Measurements from ENCODE around the gene SLC29A1. TPM values are rescaled to one million over a fixed set of nuclear protein-coding genes. Genes with fewer than 3 reads are reported as not detected.
"Not testable (repeated sequence)": the region's sequence is repeated elsewhere in the genome, so short reads cannot be mapped to it uniquely, and the experiment has no call there.

SLC29A1 gene
- 100 to 1,000 TPM; 165 to 199 (median 181) TPM for total RNA-seq

DNA sequence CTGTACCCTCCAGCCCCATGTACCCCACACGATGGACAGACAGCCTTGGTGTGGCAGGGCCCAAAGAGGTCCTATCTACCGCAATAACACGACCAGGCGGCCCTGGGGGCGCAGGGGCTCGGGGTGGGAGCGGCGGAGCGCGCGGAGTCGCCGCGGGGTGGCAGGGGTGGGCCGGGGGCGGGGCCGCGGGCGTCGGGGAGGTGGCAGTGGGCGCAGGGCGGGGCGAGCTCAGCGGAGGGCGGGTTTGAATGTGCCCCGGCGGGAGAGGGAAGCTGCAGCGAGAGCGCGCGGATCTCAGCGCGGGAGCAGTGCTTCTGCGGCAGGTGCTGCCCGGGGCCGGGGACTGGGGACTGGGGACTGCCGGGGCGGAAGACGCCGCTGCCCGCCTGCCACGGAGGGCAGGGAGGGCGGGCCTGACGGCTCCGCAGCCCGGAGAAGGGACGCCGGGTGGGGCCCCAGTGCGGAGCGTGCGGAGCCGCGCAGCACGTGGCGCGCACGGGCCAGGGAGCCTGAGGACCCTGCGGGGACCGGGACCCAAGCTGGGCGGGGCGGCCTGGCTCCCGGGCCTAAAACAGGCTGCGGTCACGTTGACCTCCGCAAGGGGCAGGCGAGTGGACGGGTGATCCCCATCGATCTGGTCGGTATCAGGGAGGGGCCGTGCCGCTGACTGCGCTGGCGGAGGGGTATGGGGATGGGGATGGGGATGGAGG is at the start of gene SLC29A1:
Gene SLC29A1 (plus strand): TSS at position 277 of the 710 bp plus-strand sequence. CDS start 3,719 bp downstream, outside the sequence.
- Mint-ChIP-seq H3K4me3 (peak within 1 kb of the TSS; percentile 90), H3K36me3 (ENCODE audit: insufficient read depth) (peaks cover 8% of the 10 kb centered on the region), H3K9me3 (no peaks in the 10 kb centered on the region), H3K4me1 (ENCODE audit: low read depth) (peaks cover 35% of the 10 kb centered on the region), H3K27me3 (ENCODE audit: low read depth) (peaks cover 9% of the 10 kb centered on the region)
- peak; percentile 83 for DNase-seq
- ATAC-seq: peak; percentile 77 to 79

GRCh38 chr6:44176130-44176761 is 47.1 kb upstream of the SLC29A1 start:
- no peak overlapping the region for H3K4me3 Mint-ChIP-seq
- no peaks in the 10 kb centered on the region for H3K9me3 Mint-ChIP-seq
- H3K4me1 Mint-ChIP-seq (ENCODE audit: low read depth): peaks cover 14% of the 10 kb centered on the region
- DNase-seq (no peak), ATAC-seq (no peak)
- H3K36me3 Mint-ChIP-seq (ENCODE audit: insufficient read depth): no peaks in the 10 kb centered on the region
- peaks cover 3% of the 10 kb centered on the region for H3K27me3 Mint-ChIP-seq (ENCODE audit: low read depth)

GRCh38 chr6:44176762-44177509 is 46.5 kb upstream of the SLC29A1 start:
- ATAC-seq (peak; percentile 47), DNase-seq (no peak)
- Mint-ChIP-seq H3K4me3 (peak overlapping the region; percentile 38), H3K27me3 (ENCODE audit: low read depth) (peaks cover 3% of the 10 kb centered on the region), H3K9me3 (no peaks in the 10 kb centered on the region), H3K4me1 (ENCODE audit: low read depth) (peaks cover 14% of the 10 kb centered on the region), H3K36me3 (ENCODE audit: insufficient read depth) (no peaks in the 10 kb centered on the region)

DNA sequence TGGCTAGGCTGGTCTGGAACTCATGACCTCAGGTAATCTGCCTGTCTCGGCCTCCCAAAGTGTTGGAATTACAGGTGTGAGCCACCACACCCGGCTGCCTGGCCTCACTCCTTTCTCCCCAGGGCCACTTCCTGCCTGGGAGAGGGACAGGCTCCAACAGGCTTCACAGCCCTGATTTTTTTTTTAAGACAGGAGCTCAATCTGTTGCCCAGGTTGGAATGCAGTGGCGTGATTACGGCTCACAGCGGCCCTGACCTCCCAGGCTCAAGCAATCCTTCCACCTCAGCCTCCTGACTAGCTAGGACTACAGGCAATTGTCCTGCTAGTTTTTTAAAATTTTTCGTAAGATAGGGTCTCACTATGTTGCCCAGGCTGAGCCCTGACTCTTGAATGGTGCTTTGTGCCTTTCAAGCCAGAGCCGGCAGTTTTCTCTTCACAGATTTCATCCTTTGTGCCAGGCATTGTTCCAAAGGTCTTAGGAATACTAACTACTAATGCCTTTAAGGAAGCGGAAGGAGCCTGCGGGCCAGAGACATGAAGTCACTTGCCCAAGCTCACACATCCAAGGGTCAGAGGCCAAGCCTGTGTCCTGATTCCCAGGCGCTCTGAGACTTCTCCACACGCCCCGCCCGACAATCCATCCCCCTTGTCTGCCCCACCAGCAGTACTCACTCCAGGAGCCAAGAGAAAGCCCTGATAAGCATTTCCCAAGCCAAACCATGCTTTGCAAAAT is 45.5 kb upstream of the SLC29A1 start:
- DNase-seq (no peak), ATAC-seq (no peak)
- Mint-ChIP-seq H3K36me3 (ENCODE audit: insufficient read depth) (no peaks in the 10 kb centered on the region), H3K27me3 (ENCODE audit: low read depth) (peaks cover 3% of the 10 kb centered on the region), H3K4me3 (no peak overlapping the region), H3K4me1 (ENCODE audit: low read depth) (peaks cover 5% of the 10 kb centered on the region), H3K9me3 (no peaks in the 10 kb centered on the region)

GRCh38 chr6:44178424-44179071 is 44.8 kb upstream of the SLC29A1 start:
- ATAC-seq (no peak), DNase-seq (no peak)
- Mint-ChIP-seq H3K36me3 (ENCODE audit: insufficient read depth) (no peaks in the 10 kb centered on the region), H3K9me3 (no peaks in the 10 kb centered on the region), H3K27me3 (ENCODE audit: low read depth) (peaks cover 3% of the 10 kb centered on the region), H3K4me1 (ENCODE audit: low read depth) (peaks cover 5% of the 10 kb centered on the region), H3K4me3 (no peak overlapping the region)

- H3K9me3 Mint-ChIP-seq: no peaks in the 10 kb centered on the region
- no peak for DNase-seq
- H3K4me1 Mint-ChIP-seq (ENCODE audit: low read depth): peaks cover 5% of the 10 kb centered on the region
- ATAC-seq: no peak
- no peaks in the 10 kb centered on the region for H3K36me3 Mint-ChIP-seq (ENCODE audit: insufficient read depth)
- H3K4me3 Mint-ChIP-seq: no peak overlapping the region
- peaks cover 3% of the 10 kb centered on the region for H3K27me3 Mint-ChIP-seq (ENCODE audit: low read depth)
Measured at GRCh38 chr6:44179072-44179536, 44.3 kb upstream of the SLC29A1 start.

GRCh38 chr6:44179648-44180047 is 43.7 kb upstream of the SLC29A1 start:
- H3K36me3 Mint-ChIP-seq (ENCODE audit: insufficient read depth): no peaks in the 10 kb centered on the region
- peaks cover 3% of the 10 kb centered on the region for H3K27me3 Mint-ChIP-seq (ENCODE audit: low read depth)
- no peak overlapping the region for H3K4me3 Mint-ChIP-seq
- H3K4me1 Mint-ChIP-seq (ENCODE audit: low read depth): peaks cover 5% of the 10 kb centered on the region
- no peaks in the 10 kb centered on the region for H3K9me3 Mint-ChIP-seq
- ATAC-seq: no peak
- DNase-seq: no peak

DNA sequence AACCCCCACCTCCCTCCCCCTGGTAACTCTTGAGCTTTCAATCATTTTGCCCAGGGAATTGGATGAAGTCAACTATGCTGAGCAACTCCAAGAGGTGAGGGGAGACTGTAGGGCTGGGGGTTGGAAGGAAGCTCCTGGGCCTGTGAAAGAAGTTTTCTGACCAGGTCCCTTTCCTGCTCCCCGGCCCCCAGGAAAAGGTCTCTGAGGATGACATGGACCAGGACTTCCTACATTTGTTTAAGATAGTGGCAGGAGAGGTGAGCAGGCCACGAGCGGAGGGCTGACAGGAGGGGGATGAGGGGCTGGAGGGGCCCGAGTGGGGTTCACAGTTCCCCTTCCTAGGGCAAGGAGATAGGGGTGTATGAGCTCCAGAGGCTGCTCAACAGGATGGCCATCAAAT is 43.0 kb upstream of the SLC29A1 start:
- DNase-seq (no peak), ATAC-seq (no peak)
- Mint-ChIP-seq H3K9me3 (no peaks in the 10 kb centered on the region), H3K36me3 (ENCODE audit: insufficient read depth) (no peaks in the 10 kb centered on the region), H3K4me1 (ENCODE audit: low read depth) (peaks cover 7% of the 10 kb centered on the region), H3K27me3 (ENCODE audit: low read depth) (no peaks in the 10 kb centered on the region), H3K4me3 (no peak overlapping the region)

DNA sequence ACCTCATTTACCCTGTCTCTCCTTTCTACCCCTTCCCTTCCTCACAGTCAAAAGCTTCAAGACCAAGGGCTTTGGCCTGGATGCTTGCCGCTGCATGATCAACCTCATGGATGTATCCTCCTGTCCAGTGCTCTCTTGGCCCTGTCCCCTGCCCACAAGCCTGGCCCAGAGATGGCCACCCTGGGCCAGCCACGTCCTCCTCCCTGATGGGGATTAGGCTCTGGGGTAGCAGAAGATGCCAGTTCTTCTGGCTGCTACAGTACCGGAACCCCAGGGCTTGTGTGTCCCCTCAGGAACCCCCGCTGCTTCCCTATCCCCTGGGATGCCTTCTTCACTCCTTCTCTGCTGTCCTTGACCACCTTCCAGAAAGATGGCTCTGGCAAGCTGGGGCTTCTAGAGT is 42.5 kb upstream of the SLC29A1 start:
- Mint-ChIP-seq H3K4me1 (ENCODE audit: low read depth) (peaks cover 8% of the 10 kb centered on the region), H3K4me3 (no peak overlapping the region), H3K36me3 (ENCODE audit: insufficient read depth) (no peaks in the 10 kb centered on the region), H3K9me3 (no peaks in the 10 kb centered on the region), H3K27me3 (ENCODE audit: low read depth) (no peaks in the 10 kb centered on the region)
- DNase-seq (no peak), ATAC-seq (no peak)

DNA sequence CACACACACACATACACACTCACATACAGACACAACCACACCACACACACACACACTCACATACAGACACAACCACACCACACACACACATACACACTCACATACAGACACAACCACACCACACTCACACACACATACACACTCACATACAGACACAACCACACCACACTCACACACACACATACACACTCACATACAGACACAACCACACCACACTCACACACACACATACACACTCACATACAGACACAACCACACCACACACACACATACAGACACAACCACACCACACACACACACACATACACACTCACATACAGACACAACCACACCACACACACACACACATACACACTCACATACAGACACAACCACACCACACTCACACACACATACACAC is 41.6 kb upstream of the SLC29A1 start:
- DNase-seq; H3K9me3 Mint-ChIP-seq; H3K36me3 Mint-ChIP-seq (ENCODE audit: insufficient read depth); H3K27me3 Mint-ChIP-seq (ENCODE audit: low read depth); ATAC-seq; H3K4me3 Mint-ChIP-seq: not testable (repeated sequence)
- peaks cover 11% of the 10 kb centered on the region for H3K4me1 Mint-ChIP-seq (ENCODE audit: low read depth)

- no peak for ATAC-seq
- H3K36me3 Mint-ChIP-seq (ENCODE audit: insufficient read depth): no peaks in the 10 kb centered on the region
Measured at GRCh38 chr6:44182911-44183390, 40.4 kb upstream of the SLC29A1 start.

GRCh38 chr6:44183783-44184182 is 39.6 kb upstream of the SLC29A1 start:
- no peaks in the 10 kb centered on the region for H3K9me3 Mint-ChIP-seq
- peaks cover 8% of the 10 kb centered on the region for H3K4me1 Mint-ChIP-seq (ENCODE audit: low read depth)
- H3K36me3 Mint-ChIP-seq (ENCODE audit: insufficient read depth): no peaks in the 10 kb centered on the region
- H3K27me3 Mint-ChIP-seq (ENCODE audit: low read depth): peaks cover 3% of the 10 kb centered on the region
- ATAC-seq: no peak
- no peak overlapping the region for H3K4me3 Mint-ChIP-seq
- DNase-seq: no peak

More at GRCh38 chr6:44182911-44183390, 40.4 kb upstream of the SLC29A1 start:
- Mint-ChIP-seq H3K27me3 (ENCODE audit: low read depth) (peaks cover 3% of the 10 kb centered on the region), H3K4me3 (no peak overlapping the region), H3K9me3 (no peaks in the 10 kb centered on the region), H3K4me1 (ENCODE audit: low read depth) (peaks cover 8% of the 10 kb centered on the region)
- no peak for DNase-seq

DNA sequence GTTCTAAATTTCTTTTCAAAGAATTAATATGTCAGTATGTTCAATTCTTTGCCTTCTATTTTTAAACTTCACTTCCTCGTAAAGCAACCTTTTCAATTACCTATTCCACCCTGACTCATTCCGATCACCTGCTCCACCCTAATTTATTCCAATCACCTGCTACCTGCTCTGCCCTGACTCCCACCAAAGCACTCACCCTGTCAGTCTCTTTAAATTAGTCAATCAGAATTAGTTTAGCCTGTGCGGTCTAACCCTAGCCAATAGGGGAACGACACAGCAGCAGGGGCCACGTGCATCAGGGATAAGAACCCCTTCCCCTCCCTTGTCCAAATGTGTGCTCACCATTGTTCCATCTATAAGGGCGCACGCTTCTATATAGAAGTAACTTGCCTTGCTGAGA is 38.0 kb upstream of the SLC29A1 start:
- ATAC-seq; DNase-seq; H3K9me3 Mint-ChIP-seq; H3K4me3 Mint-ChIP-seq; H3K36me3 Mint-ChIP-seq (ENCODE audit: insufficient read depth); H3K27me3 Mint-ChIP-seq (ENCODE audit: low read depth): not testable (repeated sequence)
- peaks cover 12% of the 10 kb centered on the region for H3K4me1 Mint-ChIP-seq (ENCODE audit: low read depth)
